DMS53 (cell line): Measurements from ENCODE around the gene ENPP3.
"Not testable (repeated sequence)": the region's sequence is repeated elsewhere in the genome, so short reads cannot be mapped to it uniquely, and the experiment has no call there.

Source experiments
- DNase-seq: peaks from one replicate; lab custom pipeline; 2025; lab: John Stamatoyannopoulos, UW

The ENPP3 gene

DNA sequence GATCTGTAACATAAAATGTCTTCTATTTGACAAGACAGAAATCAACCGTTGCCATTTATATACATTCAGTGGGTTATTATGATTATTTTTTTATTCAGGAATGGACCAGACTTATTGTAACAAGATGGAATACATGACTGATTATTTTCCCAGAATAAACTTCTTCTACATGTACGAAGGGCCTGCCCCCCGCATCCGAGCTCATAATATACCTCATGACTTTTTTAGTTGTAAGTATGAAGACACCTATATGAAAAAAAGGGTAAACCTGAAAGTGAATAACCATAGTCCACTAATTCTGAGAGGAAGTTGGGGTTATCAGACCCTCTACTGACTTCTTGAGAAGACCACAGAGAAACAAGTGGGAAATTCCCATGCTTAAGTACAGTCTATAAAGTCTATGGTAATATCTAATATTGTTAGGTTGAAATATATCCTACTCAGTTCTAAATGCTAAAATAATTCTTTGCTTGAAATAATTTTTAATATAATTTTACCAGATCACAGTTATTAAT lies 48.2 kb downstream of the ENPP3 start:
- DNase-seq = no peak

DNA sequence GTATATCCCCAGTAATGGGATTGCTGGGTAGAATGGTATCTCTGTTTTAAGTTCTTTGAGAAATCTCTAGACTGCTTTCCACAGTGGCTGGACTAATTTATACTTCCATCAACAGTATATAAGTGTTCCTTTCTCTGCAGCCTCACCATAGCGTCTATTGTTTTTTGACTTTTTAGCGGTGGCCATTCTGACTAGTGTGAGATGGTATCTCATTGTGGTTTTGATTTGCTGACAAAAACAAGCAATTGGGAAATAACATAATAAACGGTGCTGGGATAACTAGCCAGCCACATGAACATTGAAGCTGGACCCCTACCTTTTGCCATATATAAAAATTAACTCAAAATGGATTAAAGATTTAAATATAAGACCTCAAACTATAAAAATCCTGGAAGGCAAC lies 49.9 kb downstream of the ENPP3 start:
- DNase-seq = no peak

DNA sequence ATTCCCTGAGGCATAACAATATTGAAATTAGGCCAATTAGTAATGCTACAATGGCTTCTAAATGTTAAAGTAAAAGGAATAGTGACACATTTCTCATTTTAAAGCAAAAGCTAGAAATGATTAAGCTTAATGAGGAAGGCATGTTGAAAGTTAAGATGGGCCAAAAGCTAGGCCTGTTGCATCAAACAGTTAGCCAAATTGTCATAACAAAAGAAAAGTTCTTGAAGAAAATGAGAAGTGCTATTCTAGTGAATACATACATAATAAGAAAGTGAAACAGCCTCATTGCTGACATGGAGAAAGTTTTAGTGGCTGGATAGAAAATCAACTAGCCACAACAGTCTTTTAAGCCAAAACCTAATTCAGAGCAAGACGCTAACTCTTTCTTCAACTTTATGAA lies 51.2 kb downstream of the ENPP3 start:
- no peak for DNase-seq

DNA sequence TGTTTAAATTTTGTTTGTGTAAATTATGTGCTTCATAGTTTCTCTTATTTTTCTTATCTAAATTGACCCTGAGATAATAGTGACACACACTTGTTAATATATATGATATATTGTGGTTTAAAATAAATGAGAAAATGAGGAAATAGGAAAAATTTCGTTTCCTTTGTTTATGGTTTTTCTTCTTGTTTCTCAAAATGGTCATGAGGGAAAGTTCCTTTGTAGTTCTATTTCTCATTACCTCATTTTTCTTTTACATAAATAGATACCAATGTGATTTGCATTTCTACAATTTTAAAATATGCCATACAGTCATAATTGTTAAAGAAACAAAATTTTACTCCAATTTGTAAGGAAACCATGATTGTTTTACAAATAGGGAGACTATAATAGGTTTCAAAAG lies 54.9 kb downstream of the ENPP3 start:
- no peak for DNase-seq

DNA sequence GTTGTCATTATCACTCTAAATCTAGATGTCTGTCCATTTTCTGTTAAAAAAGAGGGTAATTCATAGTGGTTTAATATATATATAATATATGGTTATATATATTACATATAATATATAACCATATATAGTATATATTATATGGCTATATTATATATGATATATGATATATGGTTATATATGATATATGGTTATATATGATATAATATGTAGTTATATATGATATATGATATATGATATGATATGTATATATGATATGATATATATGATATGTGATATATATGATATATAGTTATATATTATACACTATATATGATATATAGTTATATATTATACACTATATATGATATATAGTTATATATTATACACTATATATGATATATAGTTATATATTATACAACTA lies 55.5 kb downstream of the ENPP3 start:
- DNase-seq = no peak

DNA sequence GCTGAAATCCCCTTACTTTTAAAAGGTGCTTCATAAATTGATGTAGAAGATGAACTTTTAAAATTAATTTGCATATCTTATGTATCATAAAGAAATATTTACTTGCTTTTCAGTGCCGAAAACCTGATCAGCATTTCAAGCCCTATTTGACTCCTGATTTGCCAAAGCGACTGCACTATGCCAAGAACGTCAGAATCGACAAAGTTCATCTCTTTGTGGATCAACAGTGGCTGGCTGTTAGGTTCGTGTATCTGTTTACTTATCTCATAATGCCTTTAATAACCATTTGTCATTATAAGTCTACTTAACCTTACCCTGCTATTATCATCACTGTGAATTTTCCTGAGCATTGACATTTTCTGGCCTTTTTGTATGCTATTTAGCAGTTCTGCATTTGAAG lies 56.3 kb downstream of the ENPP3 start:
- no peak for DNase-seq

DNA sequence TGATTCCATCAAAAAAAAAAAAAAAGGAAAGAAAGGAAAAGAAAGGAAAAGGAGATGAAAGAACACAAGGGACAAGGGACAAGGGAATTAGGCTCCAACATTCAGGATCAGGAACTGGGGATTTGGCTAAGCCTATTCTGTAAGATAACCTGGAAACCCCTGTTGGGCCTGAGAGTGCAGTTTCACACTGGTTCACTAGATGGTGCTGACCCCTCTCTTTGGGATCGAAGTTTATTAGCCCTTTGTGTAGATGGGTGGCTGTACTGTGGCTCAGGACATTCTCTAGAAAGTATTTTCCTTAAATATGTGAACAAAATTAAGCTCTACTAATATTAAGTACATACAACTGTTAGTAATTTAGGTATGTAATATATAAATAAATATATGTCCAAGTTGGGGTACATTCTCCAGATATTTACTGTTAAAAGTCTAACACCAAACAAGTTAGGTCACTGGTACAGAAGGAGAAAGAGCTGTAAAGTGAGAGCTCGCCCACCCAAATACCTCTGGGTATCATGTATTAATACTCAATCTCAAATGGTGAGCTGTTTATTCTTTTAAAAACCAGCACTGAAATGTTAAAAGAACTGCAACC lies 57.8 kb downstream of the ENPP3 start:
- peak; percentile 75 for DNase-seq

DNA sequence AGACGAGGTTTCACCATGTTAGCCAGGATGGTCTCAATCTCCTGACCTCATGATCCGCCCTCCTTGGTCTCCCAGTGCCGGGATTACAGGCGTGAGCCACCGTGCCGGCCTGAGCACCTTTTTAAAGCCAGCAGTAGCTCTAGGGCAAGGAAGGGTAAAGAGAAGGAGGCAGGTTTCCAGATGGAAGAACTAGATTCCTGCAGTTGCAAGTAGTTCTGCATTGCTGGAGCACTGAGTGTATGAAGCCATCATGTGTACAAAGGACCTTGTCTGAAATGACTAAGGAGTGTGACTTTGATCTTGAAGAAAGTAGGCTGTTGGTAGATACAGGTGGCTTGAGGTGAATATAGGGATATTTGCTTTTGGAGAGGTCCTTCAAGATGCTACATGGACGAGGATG lies 59.9 kb downstream of the ENPP3 start:
- no peak for DNase-seq

DNA sequence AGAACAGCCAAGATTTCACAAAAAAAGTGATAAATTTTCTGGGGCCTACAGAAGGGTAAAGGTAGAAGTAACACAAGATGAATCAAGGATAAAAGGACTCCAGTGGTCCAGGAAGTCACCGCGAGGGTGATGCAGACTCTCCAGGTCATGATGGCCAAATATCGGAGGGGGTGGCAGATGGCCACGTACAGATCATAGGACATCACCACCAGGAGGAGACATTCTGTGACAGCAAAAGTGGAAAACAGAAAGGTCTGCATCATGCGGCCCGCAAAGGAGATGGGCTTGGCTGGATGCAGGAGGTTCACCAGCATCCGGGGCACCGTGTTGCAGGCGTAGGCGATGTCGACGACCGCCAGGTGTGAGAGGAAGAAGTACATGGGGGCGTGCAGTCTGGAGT lies 63.7 kb downstream of the ENPP3 start:
- not testable (repeated sequence) for DNase-seq

DNA sequence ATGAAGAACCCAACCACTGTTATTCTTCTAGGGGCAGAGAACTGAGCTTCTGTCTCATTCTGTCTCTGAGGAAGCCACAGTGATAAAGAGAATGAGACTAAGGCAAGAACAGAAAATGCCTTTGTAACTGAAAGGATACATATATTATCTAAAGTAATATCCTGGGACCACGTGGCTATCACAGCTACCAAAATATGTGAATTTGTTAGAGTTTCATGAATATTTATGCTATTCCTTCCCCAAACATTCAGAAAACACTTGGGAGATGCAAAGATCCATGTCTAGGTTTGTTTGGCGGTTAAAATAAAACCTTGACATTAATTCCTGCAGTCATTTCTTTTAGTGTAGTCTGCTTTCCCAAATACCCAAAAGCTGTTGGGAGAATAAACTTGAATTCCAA lies 66.8 kb downstream of the ENPP3 start:
- DNase-seq = not testable (repeated sequence)

DNA sequence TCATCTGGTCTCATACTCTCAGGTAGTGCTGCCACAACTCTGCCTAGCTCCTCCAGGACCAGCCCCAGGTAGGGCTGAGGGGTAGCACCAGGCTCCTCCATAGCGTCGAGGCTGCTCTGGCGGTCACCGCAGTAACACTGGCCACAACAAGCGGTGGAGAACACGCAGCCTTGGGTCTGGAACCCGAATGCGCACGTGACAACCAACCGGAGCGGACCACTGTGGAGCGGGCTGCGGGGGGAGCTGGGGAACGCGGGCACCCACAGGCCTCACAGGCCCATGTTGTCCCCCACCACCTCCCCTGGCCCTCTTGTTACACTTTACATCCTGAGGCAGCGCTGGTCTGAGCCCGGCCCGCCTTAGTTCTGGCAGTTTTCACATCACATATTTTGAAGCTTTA lies 73.8 kb downstream of the ENPP3 start, which contains the start of gene CTAGE9:
CTAGE9 (minus strand) TSS at position 101 of the 400 bp plus-strand sequence; CDS start at position 101, 0 bp downstream.
- DNase-seq = not testable (repeated sequence)

DNA sequence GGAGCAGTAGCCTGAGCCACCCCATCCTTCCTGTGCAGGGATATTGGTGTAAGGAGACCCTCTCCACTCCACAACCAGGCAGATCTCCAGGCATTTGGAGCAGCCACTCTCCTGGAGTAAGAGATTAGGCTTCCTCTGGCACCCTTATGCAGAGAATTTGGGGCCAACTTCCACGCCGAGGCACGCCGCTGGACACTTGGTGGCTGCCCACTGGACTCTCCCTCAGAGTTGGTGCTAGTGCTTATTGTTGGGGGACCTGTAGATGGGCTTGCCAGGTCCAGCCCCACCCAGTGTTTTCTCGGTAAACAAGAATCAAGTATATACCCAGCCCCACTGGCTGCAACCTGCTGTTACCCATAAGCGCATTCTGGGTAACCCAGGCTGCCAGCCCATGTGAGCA lies 78.5 kb downstream of the ENPP3 start:
- not testable (repeated sequence) for DNase-seq

DNA sequence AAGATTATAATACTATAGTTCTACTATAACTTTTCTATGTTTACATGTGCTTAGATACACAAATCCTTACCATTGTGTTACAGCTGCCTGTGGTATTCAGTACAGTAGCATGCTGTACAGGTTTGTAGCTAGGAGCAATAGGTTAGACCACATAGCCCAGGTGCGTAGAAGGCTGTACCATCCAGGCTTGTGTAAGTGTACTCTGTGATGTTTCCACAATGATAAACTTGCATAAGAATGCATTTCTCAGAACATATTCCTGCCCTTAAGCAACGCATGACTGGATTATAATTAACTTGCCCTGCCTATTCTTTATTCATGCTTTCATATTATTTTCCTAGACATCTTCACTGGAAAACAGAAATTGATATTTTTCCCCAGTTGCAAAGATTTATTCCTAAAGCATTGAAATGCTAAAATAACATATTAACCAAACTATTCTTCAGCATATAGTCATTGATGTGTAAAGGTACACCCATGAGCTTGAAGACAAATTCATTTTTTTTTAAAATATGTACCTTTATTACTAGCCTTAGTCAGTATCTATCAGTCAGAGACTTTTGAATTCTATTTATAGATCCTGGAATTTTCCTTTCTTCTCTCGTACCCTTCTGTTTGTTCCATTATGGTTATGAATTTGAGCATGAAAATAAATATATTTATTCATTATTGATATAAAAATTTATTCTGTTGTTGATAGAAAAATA lies 80.9 kb downstream of the ENPP3 start:
- DNase-seq = peak; percentile 3

DNA sequence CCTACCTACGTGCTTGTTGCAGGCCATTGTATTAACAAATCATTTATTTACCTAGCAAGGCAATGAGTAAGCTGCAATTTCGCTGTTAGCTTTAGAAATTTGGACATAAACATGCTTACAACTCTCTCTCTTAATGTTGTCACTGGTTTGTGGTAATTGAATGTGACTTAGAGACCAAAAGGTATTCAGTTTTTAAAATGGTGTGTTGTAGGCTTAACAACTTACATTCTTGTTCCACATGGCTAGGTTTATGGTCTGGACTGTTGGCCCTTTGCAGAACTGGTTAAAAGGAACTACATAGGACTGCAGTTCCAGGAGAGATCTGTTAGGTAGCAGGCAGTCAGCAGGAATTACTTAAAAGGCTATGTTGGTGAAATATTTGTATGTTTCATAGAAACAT lies 84.1 kb downstream of the ENPP3 start:
- no peak for DNase-seq

DNA sequence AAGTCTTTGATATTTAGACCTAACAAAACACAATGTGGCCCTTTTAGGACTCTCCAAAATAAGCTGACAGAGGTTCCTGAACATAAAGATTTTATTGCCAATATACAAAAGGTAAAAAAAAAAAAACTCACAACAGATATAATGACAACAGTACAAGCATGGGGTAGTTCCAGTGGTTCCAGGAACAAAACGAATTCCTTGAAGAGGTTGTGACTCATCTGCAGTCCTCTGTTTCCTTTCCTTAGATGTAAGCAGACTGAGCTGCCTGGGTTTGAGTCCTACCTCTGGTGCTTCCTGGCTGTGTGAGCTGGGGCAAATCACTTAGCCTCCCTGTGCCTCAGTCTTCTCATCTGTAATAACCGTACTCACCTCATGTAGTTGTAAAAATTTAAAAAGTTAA lies 87.0 kb downstream of the ENPP3 start:
- no peak for DNase-seq

DNA sequence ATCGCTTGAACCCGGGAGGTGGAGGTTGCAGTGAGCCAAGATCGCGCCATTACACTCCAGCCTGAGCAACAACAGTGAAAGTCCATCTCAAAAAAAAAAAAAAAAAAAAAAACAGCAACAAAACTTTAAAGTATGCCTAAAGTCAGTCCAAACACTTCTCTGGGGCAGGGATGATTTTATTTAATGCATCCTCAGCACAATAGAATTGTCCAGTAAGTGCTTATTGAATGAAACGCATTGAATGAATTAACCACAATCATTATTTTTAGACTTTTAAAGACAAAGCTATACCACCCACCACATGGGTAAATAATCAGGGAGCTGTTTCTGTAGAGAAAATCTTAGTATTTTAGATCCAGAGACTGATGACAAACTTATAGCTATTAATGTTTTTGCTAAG lies 90.4 kb downstream of the ENPP3 start:
- no peak for DNase-seq

DNA sequence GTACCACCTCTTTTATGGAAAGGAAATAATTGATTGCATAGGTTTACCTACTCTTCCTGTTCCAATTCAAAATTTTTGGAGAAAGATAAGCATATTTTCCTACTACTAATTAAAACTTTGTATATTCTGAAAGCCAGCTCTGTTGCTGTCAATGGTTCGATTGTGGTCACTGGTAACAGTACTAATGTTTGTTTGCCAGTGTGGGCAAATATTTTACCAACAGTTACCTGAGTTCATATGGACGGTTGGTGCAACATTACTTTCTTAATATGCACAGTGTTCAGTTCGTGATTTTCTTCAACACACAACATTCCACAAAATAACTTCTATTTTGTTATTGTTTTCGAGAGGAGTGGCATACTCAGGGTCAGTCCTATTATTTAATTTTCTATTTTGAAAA lies 90.8 kb downstream of the ENPP3 start:
- no peak for DNase-seq

DNA sequence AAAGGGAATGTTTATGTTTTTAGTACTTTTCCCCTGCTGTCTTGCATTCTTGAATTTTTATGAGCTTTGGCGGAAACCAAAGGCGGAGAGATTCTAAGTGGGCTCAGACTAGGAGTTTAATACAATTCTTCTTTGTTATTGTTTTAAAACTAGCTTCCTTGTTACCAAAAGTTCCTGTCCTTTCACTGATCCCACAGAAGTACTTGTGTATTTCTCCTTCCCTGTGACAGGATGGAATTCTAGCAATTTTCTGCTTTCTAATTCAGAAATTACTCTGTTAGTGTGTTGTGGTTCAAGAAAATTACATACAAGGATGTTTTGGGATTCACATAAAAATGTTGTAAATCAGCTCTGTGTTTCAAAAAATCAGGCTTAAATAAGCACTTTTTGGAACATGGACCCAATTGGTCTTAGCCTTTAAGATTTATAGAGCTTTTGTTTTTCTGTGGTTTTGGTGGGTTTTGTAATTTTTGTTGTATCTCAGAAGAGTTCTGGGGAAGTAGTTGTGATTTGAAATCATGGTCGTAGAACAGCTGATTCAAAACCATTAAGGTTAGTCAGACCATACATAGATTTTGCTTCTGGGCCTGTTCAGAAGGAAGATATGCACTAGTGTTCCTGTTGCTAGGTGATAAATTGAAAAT lies 91.3 kb downstream of the ENPP3 start:
- no peak for DNase-seq

DNA sequence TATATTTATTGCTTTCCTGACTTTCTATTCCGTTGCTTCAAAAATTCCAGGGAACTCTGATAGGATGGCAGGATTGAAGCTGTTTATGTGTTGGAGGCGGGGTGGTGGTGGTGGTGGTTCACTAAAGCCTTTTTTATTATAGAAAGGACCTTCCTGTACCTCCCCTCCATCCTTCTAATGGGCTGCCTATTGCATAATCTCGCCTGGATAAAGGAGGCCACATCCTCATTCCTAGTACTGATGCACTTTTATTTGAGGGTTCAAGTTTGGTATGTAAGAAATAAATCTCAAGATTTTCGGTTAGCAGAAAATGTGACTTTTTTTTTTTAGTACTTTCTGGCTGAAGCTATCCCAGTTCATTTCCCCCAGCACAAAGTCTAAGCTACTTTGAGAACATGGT lies 92.4 kb downstream of the ENPP3 start:
- DNase-seq = no peak

DNA sequence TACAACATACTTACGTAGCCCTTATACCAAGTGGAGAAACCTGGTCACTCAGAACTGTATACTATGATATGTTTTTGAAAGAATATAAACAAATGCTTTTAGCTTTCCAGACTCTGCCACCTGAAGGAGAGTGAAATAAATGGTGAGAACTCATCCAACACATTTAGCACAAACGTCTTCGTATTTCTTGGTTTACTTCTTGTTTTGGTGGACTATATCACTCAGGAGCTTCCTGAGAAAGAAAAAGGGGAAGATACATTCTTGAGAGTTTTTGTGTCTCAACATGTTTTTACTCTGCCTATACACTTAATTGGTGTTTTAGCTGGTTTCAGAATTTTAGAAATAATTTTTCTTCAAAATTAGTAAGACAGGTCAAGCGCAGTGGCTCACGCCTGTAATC lies 93.2 kb downstream of the ENPP3 start:
- DNase-seq = no peak

DNA sequence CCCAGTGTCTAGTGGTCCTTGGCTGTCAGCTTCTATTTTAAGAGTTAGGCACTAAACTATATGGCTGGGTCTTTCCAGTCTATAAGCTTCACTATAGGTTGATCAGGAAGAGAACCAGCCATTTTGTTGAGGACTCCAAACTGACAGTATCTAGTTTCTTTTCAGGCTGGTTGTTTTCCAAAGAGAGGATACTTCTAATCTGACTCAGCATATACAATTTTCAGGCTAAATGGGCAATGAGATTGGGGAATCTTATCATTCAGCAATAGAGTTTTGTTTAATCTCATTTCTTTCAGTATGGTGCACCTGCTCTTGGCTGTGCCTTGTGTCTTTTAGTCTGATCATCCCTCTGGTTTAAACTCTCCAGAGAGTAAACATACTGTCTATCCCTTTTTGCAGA lies 94.1 kb downstream of the ENPP3 start:
- DNase-seq = no peak

DNA sequence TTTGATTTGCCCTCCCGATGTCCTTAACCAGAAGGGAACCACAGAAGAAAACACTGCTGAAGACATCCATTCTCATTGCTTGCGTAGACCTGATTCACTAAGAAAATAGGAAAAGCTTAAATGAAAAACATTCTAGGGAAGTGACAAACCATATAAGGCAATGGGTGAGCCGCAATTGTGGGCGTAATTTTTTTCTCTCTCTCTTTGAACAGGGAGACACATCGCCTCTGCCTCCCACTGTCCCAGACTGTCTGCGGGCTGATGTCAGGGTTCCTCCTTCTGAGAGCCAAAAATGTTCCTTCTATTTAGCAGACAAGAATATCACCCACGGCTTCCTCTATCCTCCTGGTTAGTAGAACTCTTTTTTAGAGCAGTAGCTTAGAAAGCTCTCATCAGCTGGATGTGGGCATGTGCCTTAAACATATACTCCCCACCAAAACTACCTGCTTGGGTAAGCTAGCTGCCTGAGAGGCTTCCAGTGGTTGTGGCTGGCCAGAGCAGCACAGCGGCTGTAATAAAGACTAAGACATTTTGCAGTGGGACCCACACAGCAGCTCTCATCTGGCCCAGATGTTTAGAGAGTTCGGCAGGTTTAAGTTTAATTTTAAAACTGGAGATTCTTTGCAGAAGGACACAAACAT lies 96.4 kb downstream of the ENPP3 start:
- DNase-seq = no peak
